HG03520 (cell line): ENCODE results near the gene PRKN.

Experiments used
- ATAC-seq: cut with Tn5 transposase; IDR thresholded peaks from one replicate; pipeline ENCODE4 v1.9.1; 2021; ENCODE audit warnings: mild to moderate bottlenecking, moderate library complexity; ENCODE audit not compliant: unreplicated experiment

PRKN gene

DNA sequence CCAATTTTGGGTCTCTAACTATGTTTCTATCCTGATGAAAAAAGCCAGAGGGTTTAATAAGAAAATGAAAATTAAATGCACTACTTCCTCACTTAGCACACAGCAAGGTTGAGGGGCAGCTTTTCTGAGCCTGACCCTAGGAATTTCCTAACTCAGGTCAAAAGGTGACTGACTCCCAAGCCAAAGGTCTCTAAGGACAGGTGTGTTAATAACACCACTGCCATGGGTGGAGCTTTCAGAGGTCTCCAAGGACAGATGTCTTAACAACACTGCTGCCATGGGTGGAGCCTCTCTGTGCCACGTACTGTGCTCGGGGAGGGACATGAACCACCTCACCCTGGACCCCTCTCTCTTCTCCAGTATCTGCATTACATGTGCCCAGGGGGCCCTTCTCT lies 339.2 kb downstream of the PRKN start:
- ATAC-seq, result no peak

DNA sequence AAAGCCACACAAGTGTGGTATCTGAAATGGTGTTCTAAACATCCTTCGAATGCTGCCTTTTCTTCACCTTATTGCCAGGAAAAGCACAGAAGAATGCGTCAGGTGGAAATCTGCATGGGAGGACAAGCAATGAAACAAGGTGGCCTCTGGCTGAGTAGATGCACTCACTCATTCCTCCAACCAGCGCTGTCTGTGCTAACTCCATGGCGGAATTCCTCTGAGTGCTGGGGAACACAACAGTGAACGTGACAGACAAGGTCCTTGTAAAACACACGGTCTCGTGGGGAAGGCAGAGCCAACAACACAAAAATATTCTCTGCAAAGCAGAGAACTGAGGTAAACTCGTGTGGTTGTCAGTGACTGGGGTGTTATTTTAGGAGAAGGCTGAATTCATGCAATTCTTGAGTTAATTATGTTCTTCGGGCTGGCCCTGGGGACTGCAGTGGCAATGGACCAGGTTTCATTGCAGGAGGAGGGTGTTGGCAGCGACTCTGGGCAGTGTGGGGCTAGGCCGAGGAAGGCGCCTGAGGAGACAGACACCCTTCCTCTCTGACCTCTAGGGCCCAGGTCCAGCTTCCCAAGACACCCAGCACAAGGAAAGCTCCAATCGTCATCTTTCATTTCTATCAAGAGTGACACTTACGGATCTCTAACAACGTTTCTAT lies 339.7 kb downstream of the PRKN start:
- ATAC-seq, result no peak

GRCh38 chr6:162385980-162386379 lies 341.6 kb downstream of the PRKN start:
- no peak for ATAC-seq

GRCh38 chr6:162379757-162380409 lies 347.7 kb downstream of the PRKN start:
- ATAC-seq, result no peak

DNA sequence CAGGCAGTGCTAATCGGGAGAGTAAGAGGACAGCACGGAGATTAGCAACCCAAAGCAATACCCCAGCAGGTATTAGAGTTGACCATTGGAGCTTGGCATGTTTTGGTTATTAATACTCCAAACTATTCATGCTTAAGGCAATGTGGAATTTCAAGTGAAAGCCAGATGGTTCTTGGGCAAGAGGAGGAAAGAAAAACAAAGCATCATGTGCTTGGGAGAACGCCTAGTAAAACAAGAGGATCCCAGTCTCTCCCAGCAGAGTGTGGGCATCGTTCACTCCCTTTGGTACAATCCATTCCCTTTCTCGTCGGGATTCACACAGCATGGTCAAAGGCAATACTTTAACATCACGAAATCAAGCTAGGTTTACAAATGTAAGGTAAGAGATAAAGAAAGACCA lies 349.8 kb downstream of the PRKN start:
- no peak for ATAC-seq

DNA sequence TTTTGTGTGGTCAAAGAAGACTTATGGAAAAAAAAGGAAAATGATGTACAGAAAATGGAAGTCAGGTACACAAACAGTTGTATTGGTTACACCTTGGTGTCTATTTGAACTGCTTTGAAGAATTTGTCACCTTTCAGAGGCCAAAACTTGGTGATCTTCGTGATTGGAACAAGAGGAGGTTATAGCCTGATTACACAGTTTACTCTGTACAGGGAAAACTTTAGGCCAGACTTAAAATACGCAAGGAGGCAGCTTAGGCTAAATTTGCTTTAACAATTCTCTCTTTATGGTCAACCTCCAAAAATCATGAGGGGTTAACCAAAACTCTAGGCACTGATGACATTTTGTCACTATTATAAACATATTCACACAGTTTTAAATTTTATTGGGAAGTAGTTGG lies 353.7 kb downstream of the PRKN start:
- no peak for ATAC-seq

GRCh38 chr6:162373192-162373591 lies 354.4 kb downstream of the PRKN start:
- ATAC-seq, result no peak

GRCh38 chr6:162372106-162372505 lies 355.5 kb downstream of the PRKN start:
- ATAC-seq, result no peak

- ATAC-seq, result no peak
Observed at GRCh38 chr6:162371121-162371520, 356.4 kb downstream of the PRKN start.

DNA sequence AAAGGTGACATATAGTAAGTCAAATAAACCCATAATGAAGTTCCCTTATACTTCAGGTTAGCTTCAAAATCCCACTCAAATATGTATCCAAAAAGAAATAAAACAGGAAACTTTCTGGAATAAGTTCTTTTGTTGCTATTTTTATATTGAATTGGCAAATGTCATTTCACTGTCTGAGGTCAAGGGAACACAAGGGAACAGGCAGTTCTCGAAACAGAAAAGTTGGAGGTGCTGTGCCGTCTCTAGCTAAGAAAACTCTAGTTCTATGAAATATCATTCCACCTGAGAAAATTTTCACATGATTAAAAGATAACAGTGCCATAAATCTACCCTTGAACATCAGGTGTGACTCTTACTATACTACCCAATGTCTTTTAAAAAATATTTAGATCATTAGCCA lies 358.5 kb downstream of the PRKN start:
- ATAC-seq, result no peak

DNA sequence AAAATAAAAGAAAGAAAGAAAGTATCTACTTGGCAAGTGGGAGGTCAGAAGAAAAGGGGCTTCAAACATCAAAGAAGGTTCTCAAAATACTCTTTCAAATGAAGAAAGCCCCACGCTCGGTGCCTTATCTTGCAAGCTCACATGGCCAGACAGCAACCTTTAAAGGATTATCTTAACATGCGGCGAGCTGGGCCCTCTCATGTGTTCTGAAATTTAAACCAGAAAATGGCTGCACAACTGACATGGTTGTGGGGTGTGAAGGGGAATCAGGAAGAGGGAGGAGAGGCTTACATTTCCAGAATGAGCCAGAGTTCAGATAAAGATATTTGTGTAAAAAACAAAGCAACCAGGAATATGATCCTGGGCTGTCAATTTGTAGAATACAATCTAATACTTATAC lies 363.1 kb downstream of the PRKN start:
- no peak for ATAC-seq

GRCh38 chr6:162363757-162364156 lies 363.8 kb downstream of the PRKN start:
- ATAC-seq, result no peak

GRCh38 chr6:162360901-162361567 lies 366.5 kb downstream of the PRKN start:
- no peak for ATAC-seq

GRCh38 chr6:162358625-162359024 lies 368.9 kb downstream of the PRKN start:
- ATAC-seq, result no peak

DNA sequence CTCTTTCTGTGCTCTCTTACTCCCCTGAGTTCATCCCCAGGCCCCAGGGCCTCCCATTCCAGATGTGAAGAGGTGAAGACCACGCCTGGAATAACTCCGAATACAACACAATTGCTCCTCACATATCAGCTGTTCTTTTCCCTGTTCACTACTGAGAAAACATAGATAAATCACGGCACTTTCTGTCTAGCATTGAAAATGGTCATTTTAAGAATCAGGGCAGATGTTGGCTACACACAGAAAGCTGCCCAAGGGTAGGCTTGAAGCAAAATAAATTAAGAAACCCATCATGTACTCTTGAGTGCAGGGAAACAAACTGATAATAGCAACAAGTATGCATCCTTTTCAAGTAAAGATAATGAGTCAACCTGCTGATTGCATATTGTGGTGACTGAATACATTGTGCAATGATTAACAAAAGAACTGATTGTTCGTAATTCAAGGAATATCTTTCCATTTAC lies 382.5 kb downstream of the PRKN start:
- ATAC-seq, result no peak

- ATAC-seq, result no peak
Observed at GRCh38 chr6:162344646-162345010, 382.9 kb downstream of the PRKN start.

- ATAC-seq, result no peak
Observed at GRCh38 chr6:162343936-162344645, 383.5 kb downstream of the PRKN start.

DNA sequence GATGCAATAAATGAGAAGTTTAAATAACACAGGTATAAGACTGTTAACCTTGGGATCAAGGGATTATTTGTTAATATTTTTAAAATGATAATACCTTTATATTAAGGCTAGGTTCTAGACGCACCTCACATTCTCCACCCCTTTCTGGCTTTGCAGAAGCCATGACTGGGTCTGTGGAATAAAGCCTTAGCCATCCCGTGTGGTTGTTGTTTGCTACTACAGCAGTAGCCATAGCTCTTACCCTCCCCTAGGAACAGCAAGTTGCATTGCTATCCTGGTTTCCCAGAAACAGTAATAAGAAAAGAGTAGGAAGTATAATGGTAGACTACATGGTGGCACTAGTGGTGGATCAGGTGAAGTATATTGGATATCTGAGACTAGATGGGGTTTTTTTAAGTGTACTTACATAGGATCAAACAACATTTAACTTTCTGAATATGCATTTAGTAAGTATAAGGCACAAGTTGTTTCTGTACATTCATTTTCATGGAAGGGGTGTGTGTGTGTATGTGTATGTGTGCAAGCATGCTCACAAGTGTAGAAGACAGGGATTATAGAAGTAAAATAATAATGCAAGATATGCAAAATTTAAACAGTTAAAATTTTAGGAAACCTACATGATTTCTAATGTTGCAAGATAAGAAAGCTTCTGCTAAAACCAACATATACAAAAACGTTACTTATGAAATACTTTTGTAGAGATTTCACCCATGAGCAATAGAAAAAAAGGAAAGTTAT lies 384.2 kb downstream of the PRKN start:
- ATAC-seq, result no peak

GRCh38 chr6:162337412-162337811 lies 390.2 kb downstream of the PRKN start:
- no peak for ATAC-seq

DNA sequence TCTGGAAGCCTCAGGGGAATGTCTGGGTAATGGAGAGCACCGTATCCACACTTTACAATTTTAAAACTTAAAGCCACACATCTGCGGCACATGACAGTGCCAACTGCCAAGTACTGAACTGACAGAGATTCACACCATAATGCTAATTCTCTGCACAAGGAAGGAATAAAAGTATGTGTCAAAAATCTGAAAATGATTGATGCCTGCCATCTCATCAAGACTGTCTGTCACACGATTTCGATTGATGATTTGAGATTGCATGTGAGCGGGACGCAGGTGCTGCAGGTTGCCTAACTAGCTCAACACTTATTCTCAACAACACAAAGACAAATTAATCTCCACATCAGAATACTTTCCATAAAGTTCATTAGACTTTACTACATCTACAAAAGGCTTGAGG lies 391.2 kb downstream of the PRKN start:
- ATAC-seq, result no peak

- no peak for ATAC-seq
Observed at GRCh38 chr6:162332365-162332764, 395.2 kb downstream of the PRKN start.
